GM12878 (cell line): Measurements from ENCODE around the gene TSSC4. TPM values are rescaled to one million over a fixed set of nuclear protein-coding genes. Genes with fewer than 3 reads are reported as not detected.

Source experiments
- ATAC-seq: fragments of 200-7000 bp; cut with Tn5 transposase; 3 replicates; pipeline ENCODE4 v1.9.1; 2020; ENCODE audit warnings: mild to moderate bottlenecking, moderate library complexity
- BruUV-seq: library from RNA; stranded (reverse); fragments of 400-500 nt; replicated peaks from 2 replicates; lab custom pipeline; 2021; lab: Mats Ljungman, UMichigan
- CTCF ChIA-PET: fragments of 300-600 bp; sonication (Branson Sonifier 250); formaldehyde crosslinking; extraction: SDS; loops from one replicate; lab custom pipeline; 2021; ENCODE audit warnings: inconsistent platforms; lab: Yijun Ruan, JAX
- POLR2A ChIA-PET: fragments of 350-600 bp; formaldehyde crosslinking; extraction: SDS; loops from one replicate; lab custom pipeline; 2021; ENCODE audit warnings: inconsistent platforms; lab: Charles Lee
- RAD21 ChIA-PET: fragments of 300-600 bp; sonication (Branson Sonifier 250); formaldehyde crosslinking; loops from one replicate; lab custom pipeline; 2023; ENCODE audit warnings: antibody characterized with exemption; ENCODE audit not compliant: unreplicated experiment; lab: Charles Lee
- SMC1A ChIA-PET: fragments of 300-600 bp; sonication (Branson Sonifier 250); formaldehyde crosslinking; loops from one replicate; lab custom pipeline; 2023; ENCODE audit not compliant: unreplicated experiment, uncharacterized antibody; lab: Charles Lee
- DNase-seq: peaks from one replicate; pipeline ENCODE4 v3.0.0-alpha.2; 2011; ENCODE audit warnings: low read depth, low spot score
- FAIRE-seq: peaks from 3 replicates; lab custom pipeline; 2011; peaks lifted over from hg19 to GRCh38; lab: Jason Lieb, UNC
- H2AFZ ChIP-seq: 2 replicates; pipeline ENCODE4 v1.6.0; 2011; ENCODE audit warnings: low read depth, low read length, control low read depth; ENCODE audit not compliant: control insufficient read depth
- H3K27ac ChIP-seq: 2 replicates; pipeline ENCODE4 v1.5.1; 2011; ENCODE audit warnings: control low read depth; ENCODE audit not compliant: control insufficient read depth, insufficient read depth
- H3K27me3 ChIP-seq, 2 experiments: replicated peaks in 1 of 2; 2 replicates each; pipeline versions ENCODE4 v1.6.0 to v1.6.1; 2011; ENCODE audit warnings: low read length in 1 of 2; ENCODE audit not compliant: control insufficient read depth in 2 of 2, insufficient read depth in 2 of 2
- H3K36me3 ChIP-seq, 2 experiments: 2 replicates each; pipeline ENCODE4 v1.5.1; 2011; ENCODE audit warnings: low read length in 1 of 2; ENCODE audit not compliant: control insufficient read depth in 2 of 2, insufficient read depth in 2 of 2
- H3K4me1 ChIP-seq: 2 replicates; pipeline ENCODE4 v1.6.1; 2011; ENCODE audit warnings: mild to moderate bottlenecking, low read length, moderate library complexity, mixed read lengths; ENCODE audit not compliant: control insufficient read depth, insufficient read depth
- H3K4me2 ChIP-seq: 2 replicates; pipeline ENCODE4 v1.6.0; 2011; ENCODE audit warnings: control low read depth; ENCODE audit not compliant: control insufficient read depth, insufficient read depth
- H3K4me3 ChIP-seq: fragments of 200-600 bp; sonication (generic); 2 replicates; pipeline ENCODE4 v1.5.1; 2016
- H3K79me2 ChIP-seq: 2 replicates; pipeline ENCODE4 v1.6.0; 2011; ENCODE audit warnings: low read length; ENCODE audit not compliant: control insufficient read depth, insufficient read depth
- H3K9ac ChIP-seq: 2 replicates; pipeline ENCODE4 v1.8.0; 2011; ENCODE audit warnings: low read length, control low read depth, mixed read lengths; ENCODE audit not compliant: control insufficient read depth, insufficient read depth
- H3K9me3 ChIP-seq: replicated peaks from 3 replicates; pipeline ENCODE4 v1.5.1; 2011; ENCODE audit warnings: mild to moderate bottlenecking, low read length; ENCODE audit not compliant: control insufficient read depth, insufficient read depth
- H4K20me1 ChIP-seq: 2 replicates; pipeline ENCODE4 v1.6.0; 2011; ENCODE audit not compliant: control insufficient read depth, insufficient read depth
- ZNF274 ChIP-seq: IDR thresholded peaks from one replicate; pipeline ENCODE4 v1.8.0; 2011; ENCODE audit not compliant: insufficient read length, insufficient read depth
- ZSCAN29 ChIP-seq: fragments of 450-650 bp; IDR thresholded peaks from 2 replicates; pipeline ENCODE4 v1.6.1; 2017; ENCODE audit warnings: mild to moderate bottlenecking, moderate library complexity
- WGBS: methylation state at CpG from one replicate; pipeline ENCODE4 v1.1.6; 2016; ENCODE audit warnings: low lambda C conversion rate; ENCODE audit not compliant: insufficient replicate concordance, insufficient coverage; ENCODE audit errors: missing lambda C conversion rate; 5-methylcytosine and 5-hydroxymethylcytosine counted together
- in situ Hi-C: fragments of 300-500 bp; cut with MboI; formaldehyde crosslinking; loops from 9 replicates; pipeline ENCODE4 v1.14.3; 2018; ENCODE audit warnings: mixed read lengths
- intact Hi-C: fragments of 100-400 bp; cut with micrococcal nuclease; formaldehyde crosslinking; loops from one replicate; pipeline ENCODE4 v1.14.2; 2022; ENCODE audit not compliant: unreplicated experiment
- polyA plus RNA-seq, 11 experiments: library from polyadenylated mRNA; depleted of rRNA in 4 of 11; unstranded in 6 of 11; stranded (reverse) in 5 of 11; fragments of >200 nt; fragmentation: Nextera tagmentation in 4 of 11; fragmentation: Illumina TruSeq in 1 of 11; extraction: Ambion mirVana in 4 of 11; extraction: Trizol in 1 of 11; gene quantifications; 1 replicate in 1 of 11; 2 replicates in 10 of 11; pipeline versions ENCODE4 v1.2.1 to v1.2.3, GENCODE V29; 2011 to 2016; ENCODE audit warnings: inconsistent platforms in 2 of 11, missing spikeins in 2 of 11, low read depth in 1 of 11
- total RNA-seq, 4 experiments: library from RNA; depleted of rRNA in 3 of 4; stranded (reverse); fragments of >200 nt in 3 of 4; fragmentation: Illumina TruSeq in 1 of 4; extraction: Trizol in 1 of 4; gene quantifications; 2 replicates each; pipeline versions ENCODE4 v1.2.1 to v1.2.3, GENCODE V29; 2013 to 2021
- TF ChIP-seq, protein P1 (sequence below): fragments of 450-650 bp; formaldehyde crosslinking; IDR thresholded peaks from 2 replicates; pipeline ENCODE4 v1.5.0; 2022; ENCODE audit warnings: mild to moderate bottlenecking, missing genetic modification characterization
- TF ChIP-seq, protein P2 (sequence below): fragments of 450-650 bp; IDR thresholded peaks from 2 replicates; pipeline ENCODE4 v1.6.1; 2016; ENCODE audit warnings: mild to moderate bottlenecking
- TF ChIP-seq, protein P3 (sequence below): fragments of 450-650 bp; formaldehyde crosslinking; IDR thresholded peaks from 2 replicates; pipeline ENCODE4 v1.4.0; 2022; ENCODE audit warnings: mild to moderate bottlenecking, moderate library complexity
- TF ChIP-seq, protein P4 (sequence below): IDR thresholded peaks from 2 replicates; pipeline ENCODE4 v1.6.1; 2012; ENCODE audit warnings: low read depth, low read length, improper control_type of control experiment

The TSSC4 gene
- total and polyA plus RNA-seq, 10 of the 15 experiments (the other 5 are each of a cell fraction or from before 2014, with no cell fraction given), result 0.69 to 70.1 (median 25.7) TPM

DNA sequence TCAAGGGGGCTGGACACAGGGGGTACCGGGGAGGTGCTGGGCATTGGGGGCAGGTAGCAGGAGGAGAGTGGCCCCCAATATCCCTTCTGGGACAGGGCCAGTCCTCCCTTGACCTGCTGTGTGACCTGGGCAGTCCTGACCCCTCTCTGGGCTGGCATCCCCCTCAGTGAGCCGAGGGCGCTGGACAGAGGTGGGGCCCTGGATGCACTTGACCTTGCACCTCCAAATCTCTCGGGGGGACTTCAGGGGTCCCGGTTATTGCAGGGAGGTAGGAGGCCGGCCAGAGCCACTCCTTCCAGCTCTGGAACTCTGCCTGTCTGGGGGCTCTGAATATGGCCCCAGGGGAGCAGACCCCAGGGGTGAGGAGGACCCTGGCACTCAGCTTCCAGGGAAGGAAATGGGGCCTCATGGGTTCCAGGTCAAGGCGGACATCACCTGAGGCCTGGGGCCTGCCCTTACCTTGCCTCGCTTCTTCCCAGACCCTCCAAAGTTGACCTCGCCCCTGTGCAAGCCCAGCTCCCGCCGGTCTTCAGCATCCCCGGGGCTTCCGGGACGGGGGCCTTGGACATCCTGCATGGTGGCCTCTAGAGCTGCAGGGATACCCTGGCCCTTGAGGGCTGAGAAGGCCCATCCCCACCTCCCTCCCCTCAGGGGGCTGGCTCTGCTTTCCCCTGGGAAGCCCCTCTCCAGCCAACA lies 22.1 kb downstream of the TSSC4 start:
- H3K4me3 ChIP-seq, result no peak overlapping the region
- H3K4me1 ChIP-seq, result no peaks in the 10 kb centered on the region
- ChIA-PET CTCF (interaction anchor here (9.5 kb wide), 1 partner anchor 120 kb away, joined by 271 read pairs; the partner anchor contains the start of genes C11orf21 and TSPAN32), SMC1A (no interaction called here), RAD21 (interaction anchor here (7.3 kb wide), 1 partner anchor 119 kb away, joined by 187 read pairs; the partner anchor contains the start of genes C11orf21 and TSPAN32), POLR2A (no interaction called here)
- no peak overlapping the region for H3K4me2 ChIP-seq
- H3K36me3 ChIP-seq, result no peaks in the 10 kb centered on the region
- TF ChIP-seq ZSCAN29 (no peak), ZNF274 (no peak)
- TF ChIP-seq, protein P1, sequence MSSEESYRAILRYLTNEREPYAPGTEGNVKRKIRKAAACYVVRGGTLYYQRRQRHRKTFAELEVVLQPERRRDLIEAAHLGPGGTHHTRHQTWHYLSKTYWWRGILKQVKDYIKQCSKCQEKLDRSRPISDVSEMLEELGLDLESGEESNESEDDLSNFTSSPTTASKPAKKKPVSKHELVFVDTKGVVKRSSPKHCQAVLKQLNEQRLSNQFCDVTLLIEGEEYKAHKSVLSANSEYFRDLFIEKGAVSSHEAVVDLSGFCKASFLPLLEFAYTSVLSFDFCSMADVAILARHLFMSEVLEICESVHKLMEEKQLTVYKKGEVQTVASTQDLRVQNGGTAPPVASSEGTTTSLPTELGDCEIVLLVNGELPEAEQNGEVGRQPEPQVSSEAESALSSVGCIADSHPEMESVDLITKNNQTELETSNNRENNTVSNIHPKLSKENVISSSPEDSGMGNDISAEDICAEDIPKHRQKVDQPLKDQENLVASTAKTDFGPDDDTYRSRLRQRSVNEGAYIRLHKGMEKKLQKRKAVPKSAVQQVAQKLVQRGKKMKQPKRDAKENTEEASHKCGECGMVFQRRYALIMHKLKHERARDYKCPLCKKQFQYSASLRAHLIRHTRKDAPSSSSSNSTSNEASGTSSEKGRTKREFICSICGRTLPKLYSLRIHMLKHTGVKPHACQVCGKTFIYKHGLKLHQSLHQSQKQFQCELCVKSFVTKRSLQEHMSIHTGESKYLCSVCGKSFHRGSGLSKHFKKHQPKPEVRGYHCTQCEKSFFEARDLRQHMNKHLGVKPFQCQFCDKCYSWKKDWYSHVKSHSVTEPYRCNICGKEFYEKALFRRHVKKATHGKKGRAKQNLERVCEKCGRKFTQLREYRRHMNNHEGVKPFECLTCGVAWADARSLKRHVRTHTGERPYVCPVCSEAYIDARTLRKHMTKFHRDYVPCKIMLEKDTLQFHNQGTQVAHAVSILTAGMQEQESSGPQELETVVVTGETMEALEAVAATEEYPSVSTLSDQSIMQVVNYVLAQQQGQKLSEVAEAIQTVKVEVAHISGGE (CRISPR knock-in tag), result no peak
- TF ChIP-seq, protein P2, sequence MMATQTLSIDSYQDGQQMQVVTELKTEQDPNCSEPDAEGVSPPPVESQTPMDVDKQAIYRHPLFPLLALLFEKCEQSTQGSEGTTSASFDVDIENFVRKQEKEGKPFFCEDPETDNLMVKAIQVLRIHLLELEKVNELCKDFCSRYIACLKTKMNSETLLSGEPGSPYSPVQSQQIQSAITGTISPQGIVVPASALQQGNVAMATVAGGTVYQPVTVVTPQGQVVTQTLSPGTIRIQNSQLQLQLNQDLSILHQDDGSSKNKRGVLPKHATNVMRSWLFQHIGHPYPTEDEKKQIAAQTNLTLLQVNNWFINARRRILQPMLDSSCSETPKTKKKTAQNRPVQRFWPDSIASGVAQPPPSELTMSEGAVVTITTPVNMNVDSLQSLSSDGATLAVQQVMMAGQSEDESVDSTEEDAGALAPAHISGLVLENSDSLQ, result no peak
- TF ChIP-seq, protein P3, sequence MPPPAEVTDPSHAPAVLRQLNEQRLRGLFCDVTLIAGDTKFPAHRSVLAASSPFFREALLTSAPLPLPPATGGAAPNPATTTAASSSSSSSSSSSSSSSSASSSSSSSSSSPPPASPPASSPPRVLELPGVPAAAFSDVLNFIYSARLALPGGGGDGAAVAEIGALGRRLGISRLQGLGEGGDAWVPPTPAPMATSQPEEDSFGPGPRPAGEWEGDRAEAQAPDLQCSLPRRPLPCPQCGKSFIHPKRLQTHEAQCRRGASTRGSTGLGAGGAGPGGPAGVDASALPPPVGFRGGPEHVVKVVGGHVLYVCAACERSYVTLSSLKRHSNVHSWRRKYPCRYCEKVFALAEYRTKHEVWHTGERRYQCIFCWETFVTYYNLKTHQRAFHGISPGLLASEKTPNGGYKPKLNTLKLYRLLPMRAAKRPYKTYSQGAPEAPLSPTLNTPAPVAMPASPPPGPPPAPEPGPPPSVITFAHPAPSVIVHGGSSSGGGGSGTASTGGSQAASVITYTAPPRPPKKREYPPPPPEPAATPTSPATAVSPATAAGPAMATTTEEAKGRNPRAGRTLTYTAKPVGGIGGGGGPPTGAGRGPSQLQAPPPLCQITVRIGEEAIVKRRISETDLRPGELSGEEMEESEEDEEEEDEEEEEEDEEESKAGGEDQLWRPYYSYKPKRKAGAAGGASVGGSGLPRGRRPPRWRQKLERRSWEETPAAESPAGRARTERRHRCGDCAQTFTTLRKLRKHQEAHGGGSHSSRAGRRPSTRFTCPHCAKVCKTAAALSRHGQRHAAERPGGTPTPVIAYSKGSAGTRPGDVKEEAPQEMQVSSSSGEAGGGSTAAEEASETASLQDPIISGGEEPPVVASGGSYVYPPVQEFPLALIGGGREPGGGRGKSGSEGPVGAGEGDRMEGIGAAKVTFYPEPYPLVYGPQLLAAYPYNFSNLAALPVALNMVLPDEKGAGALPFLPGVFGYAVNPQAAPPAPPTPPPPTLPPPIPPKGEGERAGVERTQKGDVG (CRISPR knock-in tag), result no peak
- TF ChIP-seq, protein P4, sequence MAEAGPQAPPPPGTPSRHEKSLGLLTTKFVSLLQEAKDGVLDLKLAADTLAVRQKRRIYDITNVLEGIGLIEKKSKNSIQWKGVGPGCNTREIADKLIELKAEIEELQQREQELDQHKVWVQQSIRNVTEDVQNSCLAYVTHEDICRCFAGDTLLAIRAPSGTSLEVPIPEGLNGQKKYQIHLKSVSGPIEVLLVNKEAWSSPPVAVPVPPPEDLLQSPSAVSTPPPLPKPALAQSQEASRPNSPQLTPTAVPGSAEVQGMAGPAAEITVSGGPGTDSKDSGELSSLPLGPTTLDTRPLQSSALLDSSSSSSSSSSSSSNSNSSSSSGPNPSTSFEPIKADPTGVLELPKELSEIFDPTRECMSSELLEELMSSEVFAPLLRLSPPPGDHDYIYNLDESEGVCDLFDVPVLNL, result no peak
- intact Hi-C loops, result loop anchor here (10.0 kb wide), 1 partner anchor 62 kb away; no protein-coding TSS in a partner anchor
- ATAC-seq (no peak), FAIRE-seq (no peak), DNase-seq (no peak)
- H4K20me1 ChIP-seq, result no peaks in the 10 kb centered on the region
- H3K9me3 ChIP-seq, result no peaks in the 10 kb centered on the region
- no peak overlapping the region for H3K27ac ChIP-seq
- 27% methylated on average over 14 of the region's 14 CpGs for WGBS
- H3K79me2 ChIP-seq, result no peaks in the 10 kb centered on the region
- no peak overlapping the region for H2AFZ ChIP-seq
- in situ Hi-C loops, result no loop called here
- no peak overlapping the region for H3K9ac ChIP-seq
- H3K27me3 ChIP-seq, result no peaks in the 10 kb centered on the region
- BruUV-seq, result no TSS peak
